Effector memory CD4-positive, alpha-beta T cell (primary cell): ENCODE data around the gene EFCAB12.

ENCODE experiments used
- DNase-seq, 3 donors: peaks; one replicate each; pipeline ENCODE4 v3.0.0-alpha.2; 2020
- H3K27ac ChIP-seq: 2 replicates; pipeline ENCODE4 v1.7.0; 2013; ENCODE audit warnings: mild to moderate bottlenecking, low read length, moderate library complexity; ENCODE audit not compliant: insufficient read depth, poor library complexity, severe bottlenecking
- H3K27me3 ChIP-seq: replicated peaks from 2 replicates; pipeline ENCODE4 v1.7.0; 2013; ENCODE audit warnings: mild to moderate bottlenecking, low read length; ENCODE audit not compliant: insufficient read depth, control insufficient read depth, poor library complexity, severe bottlenecking
- H3K36me3 ChIP-seq: 2 replicates; pipeline ENCODE4 v1.7.0; 2013; ENCODE audit warnings: mild to moderate bottlenecking, low read length, moderate library complexity; ENCODE audit not compliant: control insufficient read depth, insufficient read depth
- H3K4me1 ChIP-seq: 2 replicates; pipeline ENCODE4 v1.7.0; 2013; ENCODE audit warnings: low read length, mild to moderate bottlenecking; ENCODE audit not compliant: control insufficient read depth, insufficient read depth, poor library complexity, severe bottlenecking
- H3K4me3 ChIP-seq: 2 replicates; pipeline ENCODE4 v1.7.0; 2013; ENCODE audit warnings: low read length, low read depth, mild to moderate bottlenecking; ENCODE audit not compliant: insufficient read depth, poor library complexity, severe bottlenecking
- H3K9me3 ChIP-seq: 2 replicates; pipeline ENCODE4 v1.7.0; 2013; ENCODE audit warnings: mild to moderate bottlenecking, low read length, moderate library complexity; ENCODE audit not compliant: control insufficient read depth

The EFCAB12 gene

GRCh38 chr3:129353589-129353941 is 74.9 kb downstream of the EFCAB12 start:
- no peak for DNase-seq
- Histone ChIP-seq H3K27ac (no peak overlapping the region), H3K4me3 (no peak overlapping the region), H3K36me3 (no peaks in the 10 kb centered on the region), H3K4me1 (no peaks in the 10 kb centered on the region), H3K9me3 (no peaks in the 10 kb centered on the region), H3K27me3 (no peaks in the 10 kb centered on the region)

GRCh38 chr3:129352650-129353588 is 75.5 kb downstream of the EFCAB12 start:
- DNase-seq, result no peak
- H3K27ac ChIP-seq, result no peak overlapping the region
- H3K27me3 ChIP-seq, result no peaks in the 10 kb centered on the region
- no peaks in the 10 kb centered on the region for H3K36me3 ChIP-seq
- no peak overlapping the region for H3K4me3 ChIP-seq
- no peaks in the 10 kb centered on the region for H3K4me1 ChIP-seq
- H3K9me3 ChIP-seq, result no peaks in the 10 kb centered on the region

DNA sequence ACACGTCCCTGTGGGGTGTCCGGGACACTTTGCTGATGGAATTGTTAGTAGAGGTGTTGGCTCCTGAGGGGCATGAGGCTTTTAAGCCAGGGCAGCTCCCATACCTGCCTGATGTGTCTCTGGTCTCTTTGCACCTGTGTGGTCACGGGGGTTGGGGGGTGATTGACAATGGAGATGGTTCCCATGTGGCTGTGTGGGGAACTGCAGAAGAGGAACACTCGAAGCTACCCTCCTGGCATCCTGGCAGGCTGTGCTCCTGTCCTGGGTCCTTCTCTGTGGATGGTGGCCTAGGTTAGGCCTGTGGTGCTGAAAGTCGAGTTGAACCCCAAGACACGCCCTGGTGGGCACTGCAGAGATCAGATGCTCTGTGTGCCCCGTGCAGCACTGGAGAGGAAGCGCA is 76.4 kb downstream of the EFCAB12 start:
- no peaks in the 10 kb centered on the region for H3K9me3 ChIP-seq
- no peak overlapping the region for H3K27ac ChIP-seq
- H3K4me1 ChIP-seq, result no peaks in the 10 kb centered on the region
- H3K36me3 ChIP-seq, result no peaks in the 10 kb centered on the region
- H3K4me3 ChIP-seq, result no peak overlapping the region
- H3K27me3 ChIP-seq, result no peaks in the 10 kb centered on the region
- no peak for DNase-seq
